ENCODE measurements around the gene SLC29A3. TPM values are rescaled to one million over a fixed set of nuclear protein-coding genes. Genes with fewer than 3 reads are reported as not detected.

Gene SLC29A3
- polyA plus RNA-seq, 1 donor from 2014 or later: 9.0 TPM

DNA sequence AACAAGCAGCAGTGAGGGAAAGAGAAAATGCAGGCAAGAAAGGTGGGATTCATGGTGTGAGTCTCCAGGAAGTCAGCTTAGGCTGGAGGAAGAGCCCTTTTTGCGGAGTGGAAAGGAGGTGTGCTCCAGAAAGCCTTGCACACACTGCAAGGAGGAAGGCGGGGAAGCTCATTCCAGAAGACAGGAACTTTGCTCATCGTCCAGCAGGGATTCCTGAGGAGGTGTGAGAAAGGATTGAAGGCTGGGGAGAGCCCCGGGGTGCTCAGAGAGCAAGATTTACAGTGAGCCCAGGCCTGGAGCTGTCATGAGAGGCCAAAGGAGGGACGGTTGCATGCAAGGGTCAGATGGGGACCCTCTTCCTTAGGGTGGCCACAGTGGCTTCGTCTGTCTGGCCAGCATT, 17.6 kb downstream of the SLC29A3 start:
- Mint-ChIP-seq H3K36me3 (peaks cover 3% of the 10 kb centered on the region), H3K4me3 (no peak overlapping the region), H3K27ac (no peak overlapping the region), H3K9me3 (no peaks in the 10 kb centered on the region), H3K4me1 (peaks cover 5 to 12% (median 7%) of the 10 kb centered on the region in 3 donors), H3K27me3 (no peaks in the 10 kb centered on the region)

DNA sequence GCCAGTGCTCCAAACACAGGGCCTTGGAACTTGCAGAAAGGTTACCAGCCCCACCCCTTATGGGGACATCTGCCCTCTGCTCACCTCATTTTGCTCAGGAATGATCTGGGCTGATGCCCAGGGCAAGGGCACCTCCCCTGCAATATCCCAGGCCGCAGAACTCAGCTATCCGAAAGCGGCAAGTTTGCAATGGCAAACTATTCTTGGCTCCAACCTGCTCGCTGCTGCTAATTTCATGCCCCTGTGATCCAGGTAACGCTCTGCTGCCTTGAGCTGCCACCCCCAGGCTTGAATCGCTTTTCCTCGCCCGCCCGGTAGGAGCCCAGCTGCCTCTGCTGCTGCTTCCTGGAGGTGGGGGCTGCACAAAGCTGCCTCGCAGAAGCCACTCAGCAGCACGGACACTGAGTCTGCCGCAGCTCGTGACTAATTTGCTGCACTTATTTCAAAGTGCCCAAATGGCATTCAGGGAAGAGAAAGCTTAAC, 18.2 kb downstream of the SLC29A3 start:
- peaks cover 5 to 12% (median 7%) of the 10 kb centered on the region in 3 donors for H3K4me1 Mint-ChIP-seq
- no peaks in the 10 kb centered on the region for H3K27me3 Mint-ChIP-seq

DNA sequence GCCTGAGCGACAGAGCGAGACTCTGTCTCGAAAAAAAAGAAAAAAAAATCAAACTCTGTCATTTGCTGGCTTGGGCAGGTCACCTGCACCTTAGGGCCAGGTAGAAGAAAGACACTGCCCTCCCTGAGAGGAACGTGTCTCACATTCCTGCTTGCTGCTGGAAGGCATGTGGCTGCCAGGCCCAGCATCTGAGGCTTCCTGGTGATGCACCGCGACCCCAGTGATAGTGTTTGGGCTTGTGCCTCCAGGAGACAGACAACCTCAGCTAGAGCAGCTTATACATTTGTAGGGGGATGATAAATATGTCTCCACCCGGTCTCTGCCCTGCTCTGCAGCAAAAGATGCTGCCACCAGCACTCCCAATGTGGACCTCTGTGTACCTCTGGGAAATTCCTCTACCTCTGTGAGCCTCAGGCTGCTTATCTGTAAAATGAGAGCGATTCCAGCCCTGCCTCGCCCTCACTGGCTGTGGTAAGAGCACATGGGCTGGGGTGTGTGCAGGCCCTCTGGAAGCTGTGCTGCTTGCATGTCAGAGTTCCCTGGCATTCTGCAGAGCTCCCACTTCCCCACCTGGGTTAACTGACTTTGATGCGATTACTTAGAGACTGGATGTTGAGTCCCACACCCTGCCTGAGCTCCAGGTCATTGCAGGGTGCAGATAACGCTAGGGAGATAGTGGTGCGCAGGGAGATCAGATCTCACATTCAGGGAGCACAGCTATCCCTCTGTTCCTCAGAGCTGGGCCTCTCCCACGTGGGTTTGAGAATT, 19.9 kb downstream of the SLC29A3 start:
- no peak overlapping the region for H3K4me3 Mint-ChIP-seq
- no peaks in the 10 kb centered on the region for H3K9me3 Mint-ChIP-seq
- peaks cover 0 to 5% (median 0%) of the 10 kb centered on the region in 3 donors for H3K4me1 Mint-ChIP-seq
- no peaks in the 10 kb centered on the region for H3K27me3 Mint-ChIP-seq
- no peak overlapping the region for H3K27ac Mint-ChIP-seq
- H3K36me3 Mint-ChIP-seq: peaks cover 3% of the 10 kb centered on the region

More for the DNA sequence above, 18.2 kb downstream of the SLC29A3 start:
- H3K27ac Mint-ChIP-seq: no peak overlapping the region
- no peaks in the 10 kb centered on the region for H3K9me3 Mint-ChIP-seq
- H3K4me3 Mint-ChIP-seq: no peak overlapping the region
- peaks cover 3% of the 10 kb centered on the region for H3K36me3 Mint-ChIP-seq

DNA sequence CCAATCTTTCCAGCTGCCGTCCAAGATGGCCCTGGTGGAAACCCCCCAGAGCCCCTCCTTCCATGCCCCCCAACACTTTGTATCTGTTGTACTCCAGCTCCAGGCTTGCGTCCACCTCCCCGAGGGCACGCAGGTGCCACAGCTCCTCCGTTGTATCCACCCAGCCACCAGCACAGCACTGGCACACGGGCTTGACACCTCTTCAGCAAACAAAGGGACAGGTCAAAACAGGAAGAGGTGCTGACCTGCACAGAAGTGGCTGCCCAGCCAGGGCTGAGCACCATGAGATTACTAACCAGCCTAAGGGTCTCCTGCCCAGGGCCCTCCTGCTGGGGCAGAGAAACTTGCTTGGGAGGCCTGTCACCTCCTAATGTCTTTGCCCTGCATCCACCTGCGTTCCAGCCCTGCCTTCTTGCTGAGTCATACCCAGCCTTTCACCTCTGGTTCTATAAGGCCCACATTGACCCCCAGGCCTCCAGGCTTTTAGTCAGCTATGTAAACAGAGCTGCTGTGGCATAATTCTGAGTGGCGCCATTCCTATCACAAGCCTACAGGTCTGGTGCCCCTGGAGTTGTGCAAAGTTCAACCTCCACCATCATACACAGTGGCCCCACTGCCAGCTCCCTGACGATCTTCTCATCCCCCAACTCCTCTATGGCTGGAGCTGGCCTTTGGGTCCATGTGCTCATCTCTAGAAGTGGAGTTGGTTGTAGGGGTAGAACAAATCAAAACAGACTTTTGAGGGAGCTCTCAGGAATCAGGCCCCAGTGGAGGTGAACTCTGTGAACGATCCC, 20.9 kb downstream of the SLC29A3 start:
- H3K9me3 Mint-ChIP-seq: no peaks in the 10 kb centered on the region
- no peak overlapping the region for H3K4me3 Mint-ChIP-seq
- H3K27me3 Mint-ChIP-seq: no peaks in the 10 kb centered on the region
- peak overlapping the region in 1 of 3 donors; percentile 39 for H3K27ac Mint-ChIP-seq
- H3K4me1 Mint-ChIP-seq: peaks cover 0 to 4% (median 0%) of the 10 kb centered on the region in 3 donors
- H3K36me3 Mint-ChIP-seq: peaks cover under 1% of the 10 kb centered on the region

DNA sequence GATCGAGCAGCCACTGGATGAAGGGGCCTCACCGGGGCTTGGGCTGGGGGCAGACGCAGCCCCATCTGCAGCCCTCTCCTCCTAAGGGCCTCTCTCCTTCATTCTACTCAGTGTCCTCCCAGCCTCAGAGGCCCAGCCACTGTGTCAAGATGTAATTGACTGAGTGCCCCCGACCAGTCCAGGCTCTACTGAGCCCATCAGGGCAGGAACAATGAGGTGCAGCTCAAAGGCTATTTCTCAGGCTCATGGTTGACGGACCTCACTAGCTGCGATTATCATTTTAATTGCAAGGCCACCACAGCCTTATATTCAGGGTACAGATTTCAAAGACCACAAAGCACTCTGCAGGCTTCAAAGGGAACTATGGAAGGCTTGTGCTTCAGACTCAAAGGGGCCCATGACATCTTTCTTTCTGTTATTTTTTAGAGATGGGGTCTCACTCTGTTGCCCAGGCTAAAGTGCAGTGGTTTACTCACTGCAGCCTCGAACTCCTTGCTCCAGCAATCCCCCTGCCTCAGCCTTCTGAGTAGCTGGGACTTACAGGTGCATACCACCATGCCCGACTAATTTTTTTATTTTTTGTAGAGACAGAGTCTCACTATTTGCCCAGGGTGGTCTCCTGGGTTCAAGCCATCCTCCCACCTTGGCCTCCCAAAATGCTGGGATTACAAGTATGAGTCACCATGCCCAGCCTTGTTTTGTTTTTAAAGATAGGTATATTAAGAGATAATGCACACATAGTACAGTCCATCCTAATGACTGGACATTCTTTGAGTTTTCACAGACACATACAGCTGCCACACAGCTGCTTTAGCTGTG, 23.7 kb downstream of the SLC29A3 start:
- Mint-ChIP-seq H3K27ac (no peak overlapping the region), H3K27me3 (no peaks in the 10 kb centered on the region), H3K9me3 (no peaks in the 10 kb centered on the region), H3K36me3 (no peaks in the 10 kb centered on the region), H3K4me1 (no peaks in the 10 kb centered on the region), H3K4me3 (no peak overlapping the region)

DNA sequence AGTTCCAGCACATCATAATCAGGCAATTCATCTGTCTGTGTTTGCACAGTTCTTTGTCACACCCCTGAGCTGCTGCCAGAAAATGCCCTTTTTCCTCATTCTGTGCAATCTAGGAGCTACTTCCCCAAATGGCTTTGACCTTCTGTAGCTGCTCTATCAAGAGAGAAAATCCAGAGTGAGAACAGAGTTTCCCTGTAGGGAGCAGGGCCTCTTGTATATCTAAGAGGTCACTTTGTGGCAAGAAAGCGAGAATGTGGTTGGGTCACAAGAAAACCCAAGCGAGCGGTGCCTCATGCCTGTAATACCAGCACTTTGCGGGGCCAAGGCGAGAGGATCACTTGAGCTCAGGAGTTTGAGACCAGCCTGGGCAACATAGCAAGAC, 24.3 kb downstream of the SLC29A3 start:
- no peak overlapping the region for H3K4me3 Mint-ChIP-seq

DNA sequence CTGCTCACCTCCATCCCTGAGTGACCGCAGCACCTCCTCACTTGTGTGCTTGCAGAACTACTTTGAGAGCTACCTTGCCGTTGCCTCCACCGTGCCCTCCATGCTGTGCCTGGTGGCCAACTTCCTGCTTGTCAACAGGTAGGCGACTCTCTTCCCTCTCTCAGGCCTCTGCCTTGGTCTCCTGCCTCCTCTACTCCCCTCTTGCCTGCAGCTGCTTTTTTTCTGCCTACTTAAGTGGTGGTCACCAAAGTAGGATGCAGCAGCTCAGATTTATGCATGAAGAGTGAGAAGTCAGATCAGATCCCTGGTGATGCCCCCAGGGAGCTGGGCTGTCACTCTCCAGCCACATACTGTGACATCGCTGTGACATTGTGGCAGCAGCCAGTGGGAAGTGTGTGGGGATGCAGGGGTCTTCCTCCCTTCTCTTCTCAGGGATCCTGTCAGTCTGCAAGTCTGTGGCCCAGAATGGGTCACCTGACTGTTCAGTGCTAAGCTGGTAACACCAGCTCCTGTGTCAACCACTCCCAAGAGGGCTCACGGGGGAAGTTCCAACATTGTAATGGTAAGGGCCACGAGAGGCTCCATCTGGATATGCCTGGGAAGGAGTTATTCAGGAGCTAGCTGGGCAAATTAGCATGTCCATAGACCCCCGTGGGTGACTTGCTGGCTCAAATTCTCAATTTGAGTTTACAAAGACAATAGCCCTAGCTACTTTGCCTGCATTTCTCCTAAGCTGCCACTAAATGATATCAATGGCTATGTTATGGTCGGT, 25.3 kb downstream of the SLC29A3 start:
- H3K4me3 Mint-ChIP-seq: no peak overlapping the region
- peaks cover 2% of the 10 kb centered on the region for H3K36me3 Mint-ChIP-seq
- no peaks in the 10 kb centered on the region for H3K27me3 Mint-ChIP-seq
- no peaks in the 10 kb centered on the region for H3K4me1 Mint-ChIP-seq
- H3K27ac Mint-ChIP-seq: no peak overlapping the region
- no peaks in the 10 kb centered on the region for H3K9me3 Mint-ChIP-seq

More for the DNA sequence above, 24.3 kb downstream of the SLC29A3 start:
- no peaks in the 10 kb centered on the region for H3K36me3 Mint-ChIP-seq
- no peaks in the 10 kb centered on the region for H3K27me3 Mint-ChIP-seq
- no peak overlapping the region for H3K27ac Mint-ChIP-seq
- H3K4me1 Mint-ChIP-seq: no peaks in the 10 kb centered on the region
- no peaks in the 10 kb centered on the region for H3K9me3 Mint-ChIP-seq

DNA sequence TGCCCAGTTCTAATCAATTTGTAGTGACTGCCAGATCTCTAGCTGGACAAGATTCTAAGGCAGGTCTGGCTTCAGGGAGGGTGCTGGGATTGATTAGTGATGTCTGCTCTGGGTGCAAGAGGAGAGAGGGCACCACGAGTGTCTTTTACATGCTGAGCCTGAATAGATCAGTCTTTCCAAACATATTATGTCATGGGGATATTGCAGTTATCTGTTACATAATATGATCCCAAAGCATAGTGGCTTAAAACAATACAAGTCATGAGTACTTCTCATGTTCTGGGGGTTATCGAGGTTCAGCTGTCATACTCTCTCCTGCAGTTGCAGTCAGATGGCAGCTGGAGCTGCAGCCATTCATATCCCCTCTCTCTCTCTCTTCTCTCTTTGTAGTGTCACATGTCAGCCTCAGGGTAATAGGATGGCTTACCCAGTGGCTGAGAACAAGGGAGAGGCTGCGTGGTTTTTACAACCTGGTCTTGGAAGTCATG, 26.0 kb downstream of the SLC29A3 start:
- H3K36me3 Mint-ChIP-seq: peaks cover 3% of the 10 kb centered on the region
- no peaks in the 10 kb centered on the region for H3K9me3 Mint-ChIP-seq
- H3K4me1 Mint-ChIP-seq: peaks cover 0 to 1% (median 0%) of the 10 kb centered on the region in 3 donors
- no peak overlapping the region for H3K27ac Mint-ChIP-seq
- H3K4me3 Mint-ChIP-seq: no peak overlapping the region
- H3K27me3 Mint-ChIP-seq: no peaks in the 10 kb centered on the region

DNA sequence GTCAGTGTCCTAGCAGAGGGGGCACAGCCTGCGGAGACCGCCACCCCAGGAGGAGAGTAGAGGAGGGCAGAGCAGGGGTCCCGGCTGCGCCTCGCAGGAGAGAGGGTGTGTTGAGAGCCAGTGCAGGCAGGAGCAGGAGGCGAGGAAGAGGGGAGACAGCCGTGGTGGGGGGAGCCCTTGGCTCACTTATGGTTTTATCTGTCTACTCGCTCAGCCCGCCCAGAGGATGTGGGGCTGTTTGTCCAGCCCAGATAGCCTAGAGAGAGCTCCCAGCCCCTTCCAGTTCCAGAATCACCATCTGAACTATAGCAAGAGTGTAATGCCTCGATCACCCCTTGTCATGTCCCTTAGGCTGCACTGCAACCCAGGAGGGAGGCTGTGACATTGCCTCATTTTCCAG, 26.6 kb downstream of the SLC29A3 start:
- H3K9me3 Mint-ChIP-seq: no peaks in the 10 kb centered on the region
- H3K27ac Mint-ChIP-seq: no peak overlapping the region
- H3K27me3 Mint-ChIP-seq: no peaks in the 10 kb centered on the region
- H3K36me3 Mint-ChIP-seq: peaks cover 3% of the 10 kb centered on the region
- H3K4me3 Mint-ChIP-seq: no peak overlapping the region
- peaks cover 0 to 1% (median 0%) of the 10 kb centered on the region in 3 donors for H3K4me1 Mint-ChIP-seq

DNA sequence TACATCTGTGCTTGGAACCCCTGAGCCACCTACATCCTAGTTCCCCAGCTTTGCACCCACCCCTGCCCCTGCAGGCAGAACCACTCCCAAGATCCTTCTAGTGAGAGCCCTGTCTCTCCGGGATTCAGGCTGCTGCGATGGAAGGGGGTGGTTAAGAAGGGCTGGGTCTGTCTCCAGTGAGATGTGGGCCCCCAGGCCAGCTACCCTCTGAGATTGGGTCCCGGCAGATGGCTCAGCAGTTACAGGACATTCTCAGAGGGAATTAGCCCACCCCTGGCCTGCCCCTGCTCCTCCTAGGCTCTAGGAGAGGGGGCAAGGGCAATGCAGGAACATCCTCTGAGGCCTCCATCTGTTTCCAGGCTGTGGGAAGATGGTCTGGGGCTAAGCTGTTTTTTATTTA, 27.7 kb downstream of the SLC29A3 start:
- H3K4me3 Mint-ChIP-seq: no peak overlapping the region
- H3K27me3 Mint-ChIP-seq: no peaks in the 10 kb centered on the region
- peaks cover 3% of the 10 kb centered on the region for H3K36me3 Mint-ChIP-seq
- H3K4me1 Mint-ChIP-seq: peaks cover 0 to 1% (median 0%) of the 10 kb centered on the region in 3 donors
- H3K27ac Mint-ChIP-seq: no peak overlapping the region
- no peaks in the 10 kb centered on the region for H3K9me3 Mint-ChIP-seq

DNA sequence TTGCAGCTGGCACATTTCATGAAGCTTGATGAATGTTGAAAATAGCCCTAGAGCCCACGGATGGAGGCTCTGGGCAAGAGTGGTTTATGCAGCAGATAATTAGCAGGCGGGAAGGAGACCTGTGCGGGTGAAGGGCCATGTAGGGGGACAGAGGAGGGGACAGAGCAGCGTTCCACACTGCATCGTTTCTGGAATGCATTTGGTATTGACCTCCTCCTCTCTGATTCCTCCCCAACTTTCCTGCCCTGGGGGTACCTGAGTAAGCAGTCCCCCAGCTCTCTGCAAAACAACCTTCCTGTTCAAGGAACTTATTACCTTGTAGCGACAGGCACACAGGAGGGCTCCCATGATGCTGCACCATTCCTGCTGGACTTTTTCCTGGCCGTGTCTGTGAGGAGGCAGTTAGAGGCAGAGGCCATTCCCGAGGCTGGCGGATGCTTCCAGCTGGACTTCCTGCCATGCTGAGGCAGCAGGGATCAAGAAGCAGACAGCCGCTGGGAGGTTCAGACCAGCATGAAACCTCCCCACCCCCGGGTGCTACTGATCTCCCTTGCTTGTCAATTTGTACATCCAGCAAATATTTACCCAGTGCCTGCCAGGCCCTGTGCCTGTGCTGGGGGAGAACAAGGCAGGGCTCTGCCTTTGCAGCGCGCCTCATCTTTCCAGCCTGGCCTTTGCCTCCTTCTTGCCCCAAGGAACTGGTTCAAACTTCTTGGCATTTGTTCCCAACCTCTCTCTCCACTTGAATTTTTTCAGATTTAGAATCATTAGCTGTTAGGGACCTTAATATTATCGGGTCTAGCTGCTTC, 28.7 kb downstream of the SLC29A3 start:
- Mint-ChIP-seq H3K36me3 (peaks cover 3% of the 10 kb centered on the region), H3K27ac (peak overlapping the region in 1 of 3 donors; percentile 31), H3K4me1 (peaks cover 0 to 1% (median 0%) of the 10 kb centered on the region in 3 donors), H3K9me3 (no peaks in the 10 kb centered on the region), H3K4me3 (no peak overlapping the region), H3K27me3 (no peaks in the 10 kb centered on the region)

DNA sequence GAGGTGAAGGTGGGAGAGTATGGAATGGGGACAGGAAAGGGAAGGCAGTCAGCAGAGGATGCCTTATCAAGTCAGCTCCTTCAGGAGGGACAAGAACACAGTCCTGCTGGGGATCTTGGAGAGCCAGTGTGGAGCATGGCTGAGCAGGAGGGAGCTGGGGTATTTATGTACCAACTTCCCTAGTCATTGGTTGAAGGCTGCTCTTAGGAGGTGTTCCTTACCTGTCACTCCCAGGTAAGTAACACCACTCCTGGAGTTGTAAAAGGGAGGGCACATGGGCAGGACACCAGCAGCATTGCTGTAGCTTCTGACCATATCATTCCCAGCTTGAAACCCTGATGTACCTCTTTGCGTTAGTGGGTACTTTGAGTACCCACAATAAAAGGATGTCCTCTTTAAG, 29.8 kb downstream of the SLC29A3 start:
- Mint-ChIP-seq H3K4me1 (peaks cover 0 to 1% (median 0%) of the 10 kb centered on the region in 3 donors), H3K4me3 (peak overlapping the region in 1 of 4 donors; percentile 58), H3K9me3 (no peaks in the 10 kb centered on the region), H3K27me3 (no peaks in the 10 kb centered on the region), H3K27ac (no peak overlapping the region), H3K36me3 (peaks cover 3% of the 10 kb centered on the region)

DNA sequence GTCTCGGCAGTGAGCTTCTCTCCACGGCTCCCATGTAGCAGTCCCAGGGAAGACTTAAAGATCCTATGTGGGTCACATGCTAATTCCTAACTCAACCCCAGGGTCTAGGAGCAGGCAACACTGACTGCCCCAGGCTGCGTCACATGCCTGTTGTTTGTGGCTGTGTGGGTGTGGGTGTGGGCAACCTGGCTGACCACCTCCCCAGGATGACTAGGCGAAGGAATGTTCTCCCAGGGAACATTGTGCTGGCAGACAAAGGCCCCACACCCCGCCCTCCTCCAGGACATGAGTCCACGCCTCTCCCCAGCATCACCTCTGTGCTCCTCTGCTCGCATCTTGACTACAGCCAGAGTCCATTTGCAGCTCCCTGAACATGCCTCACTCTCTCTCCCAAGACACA, 30.3 kb downstream of the SLC29A3 start:
- Mint-ChIP-seq H3K27ac (no peak overlapping the region), H3K27me3 (no peaks in the 10 kb centered on the region), H3K4me3 (peak overlapping the region in 1 of 4 donors; percentile 81), H3K9me3 (no peaks in the 10 kb centered on the region), H3K4me1 (peaks cover 0 to 1% (median 0%) of the 10 kb centered on the region in 3 donors), H3K36me3 (peaks cover 3% of the 10 kb centered on the region)
